ENCODE results near the gene METRN.

Gene METRN

GRCh38 chr16:673399-673991 is 41.4 kb upstream of the METRN start:
- H3K27me3 Mint-ChIP-seq (ENCODE audit: low read depth, poor library complexity) = peaks cover 15% of the 10 kb centered on the region
- H3K4me3 Mint-ChIP-seq = no peak overlapping the region
- no peak overlapping the region for H3K27ac Mint-ChIP-seq
- no peaks in the 10 kb centered on the region for H3K36me3 Mint-ChIP-seq (ENCODE audit: low read depth)
- TF ChIP-seq CTCF (IDR thresholded peaks at IDR 0.05) = no peak
- no peaks in the 10 kb centered on the region for H3K9me3 Mint-ChIP-seq
- no peak for DNase-seq
- peaks cover 7% of the 10 kb centered on the region for H3K4me1 Mint-ChIP-seq

- Mint-ChIP-seq H3K4me1 (peaks cover 12% of the 10 kb centered on the region), H3K4me3 (no peak overlapping the region), H3K27me3 (ENCODE audit: low read depth, poor library complexity) (peaks cover 18% of the 10 kb centered on the region), H3K36me3 (ENCODE audit: low read depth) (no peaks in the 10 kb centered on the region), H3K9me3 (no peaks in the 10 kb centered on the region), H3K27ac (no peak overlapping the region)
- TF ChIP-seq CTCF (IDR thresholded peaks at IDR 0.05) = no peak
- DNase-seq = no peak
Measured at GRCh38 chr16:674214-674881, 40.6 kb upstream of the METRN start.

GRCh38 chr16:674968-675883 is 39.7 kb upstream of the METRN start, which contains the start of gene RHBDL1:
Gene RHBDL1, plus strand, starts transcription at chr16:675671. Its CDS starts 120 bp downstream, at chr16:675791.
- peaks cover 15% of the 10 kb centered on the region for H3K4me1 Mint-ChIP-seq
- H3K27ac Mint-ChIP-seq = no peak within 1 kb of the TSS
- H3K4me3 Mint-ChIP-seq = peak within 1 kb of the TSS; percentile 58
- peaks cover 18% of the 10 kb centered on the region for H3K27me3 Mint-ChIP-seq (ENCODE audit: low read depth, poor library complexity)
- no peaks in the 10 kb centered on the region for H3K9me3 Mint-ChIP-seq
- H3K36me3 Mint-ChIP-seq (ENCODE audit: low read depth) = no peaks in the 10 kb centered on the region
- no peak for TF ChIP-seq CTCF (IDR thresholded peaks at IDR 0.05)
- DNase-seq = peak; percentile 52

GRCh38 chr16:675884-676564 is 38.9 kb upstream of the METRN start:
- H3K27me3 Mint-ChIP-seq (ENCODE audit: low read depth, poor library complexity) = peaks cover 18% of the 10 kb centered on the region
- H3K36me3 Mint-ChIP-seq (ENCODE audit: low read depth) = peaks cover 2% of the 10 kb centered on the region
- no peak for TF ChIP-seq CTCF (IDR thresholded peaks at IDR 0.05)
- no peak for DNase-seq
- no peak overlapping the region for H3K27ac Mint-ChIP-seq
- H3K4me3 Mint-ChIP-seq = no peak overlapping the region
- peaks cover 18% of the 10 kb centered on the region for H3K4me1 Mint-ChIP-seq
- H3K9me3 Mint-ChIP-seq = no peaks in the 10 kb centered on the region

GRCh38 chr16:676565-676902 is 38.4 kb upstream of the METRN start:
- Mint-ChIP-seq H3K36me3 (ENCODE audit: low read depth) (peaks cover 5% of the 10 kb centered on the region), H3K9me3 (no peaks in the 10 kb centered on the region), H3K4me3 (no peak overlapping the region), H3K4me1 (peaks cover 23% of the 10 kb centered on the region), H3K27me3 (ENCODE audit: low read depth, poor library complexity) (peaks cover 18% of the 10 kb centered on the region), H3K27ac (no peak overlapping the region)
- DNase-seq = no peak
- no peak for TF ChIP-seq CTCF (IDR thresholded peaks at IDR 0.05)
